GM18951 (cell line): ENCODE data around the gene UST.

ENCODE experiments used
- POLR2A ChIP-seq: IDR thresholded peaks from 4 replicates; pipeline ENCODE4 v1.6.1; 2011; ENCODE audit warnings: mild to moderate bottlenecking; ENCODE audit not compliant: insufficient read length, insufficient read depth; ENCODE audit errors: extremely low read depth
- in situ Hi-C: fragments of 300-500 bp; cut with MboI; formaldehyde crosslinking; loops from one replicate; pipeline ENCODE4 v1.12.0; 2022; ENCODE audit warnings: low sequenced_read_pairs, mixed read lengths, inconsistent platforms; ENCODE audit not compliant: unreplicated experiment

UST gene

GRCh38 chr6:149079911-149080491 lies 333.2 kb downstream of the UST start:
- in situ Hi-C loops = loop anchor here (5.0 kb wide), 1 partner anchor 347 kb away; no protein-coding TSS in a partner anchor
- no peak for TF ChIP-seq POLR2A

GRCh38 chr6:149080511-149080910 lies 333.7 kb downstream of the UST start:
- TF ChIP-seq POLR2A = no peak
- in situ Hi-C loops = loop anchor here (5.0 kb wide), 1 partner anchor 347 kb away; no protein-coding TSS in a partner anchor

GRCh38 chr6:149081281-149081680 lies 334.5 kb downstream of the UST start:
- TF ChIP-seq POLR2A = no peak
- in situ Hi-C loops = loop anchor here (5.0 kb wide), 1 partner anchor 346 kb away; no protein-coding TSS in a partner anchor

- TF ChIP-seq POLR2A = no peak
- in situ Hi-C loops = loop anchor here (5.0 kb wide), 1 partner anchor 345 kb away; no protein-coding TSS in a partner anchor
Observed at GRCh38 chr6:149082320-149082719, 335.5 kb downstream of the UST start.

GRCh38 chr6:149084026-149084425 lies 337.2 kb downstream of the UST start:
- in situ Hi-C loops = loop anchor here (5.0 kb wide), 1 partner anchor 343 kb away; no protein-coding TSS in a partner anchor
- TF ChIP-seq POLR2A = no peak

- in situ Hi-C loops = loop anchor here (5.0 kb wide), 1 partner anchor 342 kb away; no protein-coding TSS in a partner anchor
- TF ChIP-seq POLR2A = no peak
Observed at GRCh38 chr6:149084808-149085556, 338.2 kb downstream of the UST start.

- no peak for TF ChIP-seq POLR2A
- in situ Hi-C loops = no loop called here
Observed at GRCh38 chr6:149085557-149085938, 338.7 kb downstream of the UST start.

- no peak for TF ChIP-seq POLR2A
- in situ Hi-C loops = no loop called here
Observed at GRCh38 chr6:149086363-149086762, 339.5 kb downstream of the UST start.

- TF ChIP-seq POLR2A = no peak
- in situ Hi-C loops = no loop called here
Observed at GRCh38 chr6:149087898-149088297, 341.1 kb downstream of the UST start.

- in situ Hi-C loops = no loop called here
- no peak for TF ChIP-seq POLR2A
Observed at GRCh38 chr6:149088361-149088760, 341.5 kb downstream of the UST start.

- no peak for TF ChIP-seq POLR2A
- in situ Hi-C loops = no loop called here
Observed at GRCh38 chr6:149089510-149089909, 342.7 kb downstream of the UST start.

- in situ Hi-C loops = no loop called here
- TF ChIP-seq POLR2A = no peak
Observed at GRCh38 chr6:149090937-149091336, 344.1 kb downstream of the UST start.

- in situ Hi-C loops = no loop called here
Observed at GRCh38 chr6:149093643-149094042, 346.8 kb downstream of the UST start.

GRCh38 chr6:149094156-149094555 lies 347.3 kb downstream of the UST start:
- in situ Hi-C loops = no loop called here
- TF ChIP-seq POLR2A = no peak

More at GRCh38 chr6:149093643-149094042, 346.8 kb downstream of the UST start:
- no peak for TF ChIP-seq POLR2A
